ENCODE results near the gene MRPL45.

Gene MRPL45

GRCh38 chr17:38332735-38333134 is 35.8 kb downstream of the MRPL45 start:
- DNase-seq (ENCODE audit: low spot score), result no peak
- Histone ChIP-seq H4K91ac (ENCODE audit: low read depth, low read length, poor library complexity) (no peak overlapping the region), H3K27ac (replicated peaks; ENCODE audit: low read length) (no peak overlapping the region), H2AFZ (ENCODE audit: low read length) (no peak overlapping the region), H3K4me1 (ENCODE audit: control insufficient read depth in 2 of 2, insufficient read depth in 1 of 2, low read depth in 1 of 2, low read length in 2 of 2) (peaks cover 0 to 3% of the 10 kb centered on the region in 2 donors), H2AK5ac (ENCODE audit: low read depth, low read length) (peak overlapping the region; percentile 20), H3K18ac (ENCODE audit: low read length) (no peak overlapping the region), H2BK12ac (ENCODE audit: low read length) (no peak overlapping the region), H2BK120ac (ENCODE audit: low read depth, low read length) (no peak overlapping the region), H3K4ac (ENCODE audit: low read length) (no peak overlapping the region), H3K36me3 (replicated peaks in 1 of 2; ENCODE audit: control insufficient read depth in 2 of 2, insufficient read depth in 2 of 2, low read length in 2 of 2) (no peaks in the 10 kb centered on the region), H3K9me3 (replicated peaks in 1 of 2; ENCODE audit: control insufficient read depth in 2 of 2, insufficient read depth in 1 of 2, low read depth in 1 of 2, low read length in 2 of 2) (no peaks in the 10 kb centered on the region), H2BK15ac (ENCODE audit: low read length) (peak overlapping the region; percentile 77), H4K8ac (ENCODE audit: low read depth, low read length) (no peak overlapping the region), H3K27me3 (ENCODE audit: control insufficient read depth in 3 of 3, insufficient read depth in 3 of 3, low read depth in 1 of 3, low read length in 3 of 3) (peaks cover 0 to 51% (median 0%) of the 10 kb centered on the region in 3 experiments), H3K23ac (ENCODE audit: low read depth, low read length, poor library complexity) (peak overlapping the region; percentile 30), H3K9ac (ENCODE audit: low read depth, low read length, poor library complexity) (no peak overlapping the region), H3K4me2 (ENCODE audit: insufficient read depth, low read length, poor library complexity, severe bottlenecking) (no peak overlapping the region), H3K79me1 (ENCODE audit: low read depth, low read length) (no peaks in the 10 kb centered on the region), H2BK5ac (ENCODE audit: low read length) (no peak overlapping the region), H3K4me3 (ENCODE audit: low read length in 2 of 2) (peak overlapping the region in 1 of 2 donors; percentile 33), H3K14ac (ENCODE audit: low read length) (no peak overlapping the region)
- WGBS, 2 donors (ENCODE audit: extremely low coverage in 2 of 2, insufficient read length in 2 of 2, insufficient replicate concordance in 1 of 2), result no CpG with 5 or more reads among the region's 7 CpGs

GRCh38 chr17:38333635-38334295 is 36.8 kb downstream of the MRPL45 start:
- Histone ChIP-seq H4K91ac (ENCODE audit: low read depth, low read length, poor library complexity) (no peak overlapping the region), H2BK120ac (ENCODE audit: low read depth, low read length) (no peak overlapping the region), H3K79me1 (ENCODE audit: low read depth, low read length) (no peaks in the 10 kb centered on the region), H2BK12ac (ENCODE audit: low read length) (no peak overlapping the region), H3K4me3 (ENCODE audit: low read length in 2 of 2) (no peak overlapping the region), H3K23ac (ENCODE audit: low read depth, low read length, poor library complexity) (no peak overlapping the region), H2AK5ac (ENCODE audit: low read depth, low read length) (peak overlapping the region; percentile 91), H2AFZ (ENCODE audit: low read length) (no peak overlapping the region), H3K27ac (replicated peaks; ENCODE audit: low read length) (no peak overlapping the region), H3K27me3 (ENCODE audit: control insufficient read depth in 3 of 3, insufficient read depth in 3 of 3, low read depth in 1 of 3, low read length in 3 of 3) (peaks cover 0 to 60% (median 0%) of the 10 kb centered on the region in 3 experiments), H3K18ac (ENCODE audit: low read length) (no peak overlapping the region), H3K4ac (ENCODE audit: low read length) (no peak overlapping the region), H3K4me2 (ENCODE audit: insufficient read depth, low read length, poor library complexity, severe bottlenecking) (no peak overlapping the region), H4K8ac (ENCODE audit: low read depth, low read length) (no peak overlapping the region), H3K4me1 (ENCODE audit: control insufficient read depth in 2 of 2, insufficient read depth in 1 of 2, low read depth in 1 of 2, low read length in 2 of 2) (peaks cover 0 to 3% of the 10 kb centered on the region in 2 donors), H3K14ac (ENCODE audit: low read length) (no peak overlapping the region), H3K9me3 (replicated peaks in 1 of 2; ENCODE audit: control insufficient read depth in 2 of 2, insufficient read depth in 1 of 2, low read depth in 1 of 2, low read length in 2 of 2) (no peaks in the 10 kb centered on the region), H3K9ac (ENCODE audit: low read depth, low read length, poor library complexity) (no peak overlapping the region), H2BK5ac (ENCODE audit: low read length) (no peak overlapping the region), H3K36me3 (replicated peaks in 1 of 2; ENCODE audit: control insufficient read depth in 2 of 2, insufficient read depth in 2 of 2, low read length in 2 of 2) (no peaks in the 10 kb centered on the region), H2BK15ac (ENCODE audit: low read length) (peak overlapping the region; percentile 12)
- no CpG with 5 or more reads among the region's 12 CpGs for WGBS, 2 donors (ENCODE audit: extremely low coverage in 2 of 2, insufficient read length in 2 of 2, insufficient replicate concordance in 1 of 2)
- DNase-seq (ENCODE audit: low spot score), result peak; percentile 64

- no peak overlapping the region for H3K4ac ChIP-seq (ENCODE audit: low read length)
- H3K14ac ChIP-seq (ENCODE audit: low read length), result peak overlapping the region; percentile 39
- H2BK15ac ChIP-seq (ENCODE audit: low read length), result peak overlapping the region; percentile 30
- peak overlapping the region; percentile 35 for H3K23ac ChIP-seq (ENCODE audit: low read depth, low read length, poor library complexity)
- no peaks in the 10 kb centered on the region for H3K79me1 ChIP-seq (ENCODE audit: low read depth, low read length)
- peak overlapping the region; percentile 36 for H2BK120ac ChIP-seq (ENCODE audit: low read depth, low read length)
- peak overlapping the region; percentile 91 for H2AK5ac ChIP-seq (ENCODE audit: low read depth, low read length)
- H3K9ac ChIP-seq (ENCODE audit: low read depth, low read length, poor library complexity), result no peak overlapping the region
- H3K18ac ChIP-seq (ENCODE audit: low read length), result peak overlapping the region; percentile 61
- H3K9me3 ChIP-seq (replicated peaks in 1 of 2; ENCODE audit: control insufficient read depth in 2 of 2, insufficient read depth in 1 of 2, low read depth in 1 of 2, low read length in 2 of 2), result no peaks in the 10 kb centered on the region
- DNase-seq (ENCODE audit: low spot score), result no peak
- peaks cover 0 to 64% (median 0%) of the 10 kb centered on the region in 3 experiments for H3K27me3 ChIP-seq (ENCODE audit: control insufficient read depth in 3 of 3, insufficient read depth in 3 of 3, low read depth in 1 of 3, low read length in 3 of 3)
- peaks cover 0 to 3% of the 10 kb centered on the region in 2 donors for H3K4me1 ChIP-seq (ENCODE audit: control insufficient read depth in 2 of 2, insufficient read depth in 1 of 2, low read depth in 1 of 2, low read length in 2 of 2)
- no peak overlapping the region for H2AFZ ChIP-seq (ENCODE audit: low read length)
- H2BK5ac ChIP-seq (ENCODE audit: low read length), result no peak overlapping the region
- no peak overlapping the region for H3K4me2 ChIP-seq (ENCODE audit: insufficient read depth, low read length, poor library complexity, severe bottlenecking)
- WGBS, 2 donors (ENCODE audit: extremely low coverage in 2 of 2, insufficient read length in 2 of 2, insufficient replicate concordance in 1 of 2), result no CpG with 5 or more reads among the region's 30 CpGs
- H4K91ac ChIP-seq (ENCODE audit: low read depth, low read length, poor library complexity), result no peak overlapping the region
- H3K36me3 ChIP-seq (replicated peaks in 1 of 2; ENCODE audit: control insufficient read depth in 2 of 2, insufficient read depth in 2 of 2, low read length in 2 of 2), result no peaks in the 10 kb centered on the region
- H3K4me3 ChIP-seq (ENCODE audit: low read length in 2 of 2), result no peak overlapping the region
- H2BK12ac ChIP-seq (ENCODE audit: low read length), result peak overlapping the region; percentile 89
- H4K8ac ChIP-seq (ENCODE audit: low read depth, low read length), result no peak overlapping the region
- H3K27ac ChIP-seq (replicated peaks; ENCODE audit: low read length), result no peak overlapping the region
Observed at GRCh38 chr17:38334480-38335364, 37.8 kb downstream of the MRPL45 start.

GRCh38 chr17:38336838-38337237 is 39.9 kb downstream of the MRPL45 start:
- H3K27ac ChIP-seq (replicated peaks; ENCODE audit: low read length), result no peak overlapping the region
- no peak for DNase-seq (ENCODE audit: low spot score)
- no peak overlapping the region for H2BK12ac ChIP-seq (ENCODE audit: low read length)
- H3K27me3 ChIP-seq (ENCODE audit: control insufficient read depth in 3 of 3, insufficient read depth in 3 of 3, low read depth in 1 of 3, low read length in 3 of 3), result peaks cover 0 to 58% (median 0%) of the 10 kb centered on the region in 3 experiments
- no peak overlapping the region for H2BK120ac ChIP-seq (ENCODE audit: low read depth, low read length)
- no peak overlapping the region for H2BK5ac ChIP-seq (ENCODE audit: low read length)
- H3K36me3 ChIP-seq (replicated peaks in 1 of 2; ENCODE audit: control insufficient read depth in 2 of 2, insufficient read depth in 2 of 2, low read length in 2 of 2), result no peaks in the 10 kb centered on the region
- H3K14ac ChIP-seq (ENCODE audit: low read length), result no peak overlapping the region
- WGBS, 2 donors (ENCODE audit: extremely low coverage in 2 of 2, insufficient read length in 2 of 2, insufficient replicate concordance in 1 of 2), result no CpG with 5 or more reads among the region's 11 CpGs
- H3K79me1 ChIP-seq (ENCODE audit: low read depth, low read length), result no peaks in the 10 kb centered on the region
- peak overlapping the region; percentile 62 for H3K23ac ChIP-seq (ENCODE audit: low read depth, low read length, poor library complexity)
- no peak overlapping the region for H3K4ac ChIP-seq (ENCODE audit: low read length)
- no peak overlapping the region for H3K18ac ChIP-seq (ENCODE audit: low read length)
- H2AFZ ChIP-seq (ENCODE audit: low read length), result no peak overlapping the region
- no peak overlapping the region for H2BK15ac ChIP-seq (ENCODE audit: low read length)
- no peaks in the 10 kb centered on the region for H3K9me3 ChIP-seq (replicated peaks in 1 of 2; ENCODE audit: control insufficient read depth in 2 of 2, insufficient read depth in 1 of 2, low read depth in 1 of 2, low read length in 2 of 2)
- no peak overlapping the region for H4K8ac ChIP-seq (ENCODE audit: low read depth, low read length)
- H3K4me1 ChIP-seq (ENCODE audit: control insufficient read depth in 2 of 2, insufficient read depth in 1 of 2, low read depth in 1 of 2, low read length in 2 of 2), result peaks cover 3 to 5% of the 10 kb centered on the region in 2 donors
- no peak overlapping the region for H2AK5ac ChIP-seq (ENCODE audit: low read depth, low read length)
- no peak overlapping the region for H4K91ac ChIP-seq (ENCODE audit: low read depth, low read length, poor library complexity)
- H3K4me3 ChIP-seq (ENCODE audit: low read length in 2 of 2), result no peak overlapping the region
- H3K4me2 ChIP-seq (ENCODE audit: insufficient read depth, low read length, poor library complexity, severe bottlenecking), result no peak overlapping the region
- peak overlapping the region; percentile 45 for H3K9ac ChIP-seq (ENCODE audit: low read depth, low read length, poor library complexity)

Measured in neuronal stem cell (in vitro differentiated cells).